Measurements from ENCODE around the gene MAD1L1. TPM values are rescaled to one million over a fixed set of nuclear protein-coding genes. Genes with fewer than 3 reads are reported as not detected.
"Not testable (repeated sequence)": the region's sequence is repeated elsewhere in the genome, so short reads cannot be mapped to it uniquely, and the experiment has no call there.

The MAD1L1 gene
- polyA plus RNA-seq, 2 donors: 18.0 to 24.9 TPM

DNA sequence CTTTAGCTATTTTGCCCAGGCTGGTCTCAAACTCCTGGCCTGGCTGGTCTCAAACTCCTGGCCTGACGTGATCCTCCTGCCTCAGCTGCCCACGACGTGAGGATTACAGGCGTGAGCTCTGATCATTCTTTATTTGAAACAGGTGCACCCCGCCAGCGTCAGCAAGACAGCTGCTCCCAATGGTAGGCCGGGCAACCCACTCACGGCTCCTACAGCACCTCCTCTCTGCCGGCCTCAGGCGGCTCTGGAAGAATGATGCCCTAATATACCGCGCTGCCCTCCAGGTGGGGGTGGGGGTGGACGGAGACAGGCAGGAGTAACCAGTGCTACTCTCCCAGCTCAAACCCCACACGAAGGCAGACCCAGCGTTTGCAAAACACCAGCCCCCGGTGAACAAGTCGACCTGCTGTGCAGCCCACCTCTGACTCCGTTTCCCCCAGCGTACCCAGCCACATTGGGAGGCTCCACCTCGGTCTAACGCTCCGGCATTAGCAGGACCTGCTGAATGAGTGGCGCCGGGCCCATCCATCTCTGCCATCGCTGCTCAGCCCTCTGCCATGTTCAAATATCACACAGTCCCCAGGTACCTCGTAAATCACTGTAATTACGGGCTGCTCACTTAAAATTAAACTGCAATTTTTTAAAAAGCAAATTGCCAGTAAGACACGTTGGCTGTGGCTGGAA lies 414.0 kb downstream of the MAD1L1 start:
- Histone ChIP-seq H3K4me1 (ENCODE audit: control insufficient read depth in 2 of 2, insufficient read depth in 2 of 2, low read length in 1 of 2) (no peaks in the 10 kb centered on the region), H3K27ac (ENCODE audit: low read depth in 2 of 2, low read length in 1 of 2) (no peak overlapping the region), H3K27me3 (ENCODE audit: control insufficient read depth in 1 of 2, insufficient read depth in 2 of 2, low read length in 2 of 2) (no peaks in the 10 kb centered on the region), H3K36me3 (ENCODE audit: control insufficient read depth in 2 of 2, insufficient read depth in 2 of 2, low read length in 1 of 2) (no peaks in the 10 kb centered on the region), H3K9me3 (ENCODE audit: control insufficient read depth in 2 of 2, insufficient read depth in 1 of 2, low read depth in 1 of 2, low read length in 1 of 2) (no peaks in the 10 kb centered on the region), H3K4me3 (ENCODE audit: low read depth in 1 of 2, low read length in 2 of 2) (no peak overlapping the region)
- WGBS, 2 donors: 88 to 91% methylated on average over 27 to 28 of the region's 28 CpGs

DNA sequence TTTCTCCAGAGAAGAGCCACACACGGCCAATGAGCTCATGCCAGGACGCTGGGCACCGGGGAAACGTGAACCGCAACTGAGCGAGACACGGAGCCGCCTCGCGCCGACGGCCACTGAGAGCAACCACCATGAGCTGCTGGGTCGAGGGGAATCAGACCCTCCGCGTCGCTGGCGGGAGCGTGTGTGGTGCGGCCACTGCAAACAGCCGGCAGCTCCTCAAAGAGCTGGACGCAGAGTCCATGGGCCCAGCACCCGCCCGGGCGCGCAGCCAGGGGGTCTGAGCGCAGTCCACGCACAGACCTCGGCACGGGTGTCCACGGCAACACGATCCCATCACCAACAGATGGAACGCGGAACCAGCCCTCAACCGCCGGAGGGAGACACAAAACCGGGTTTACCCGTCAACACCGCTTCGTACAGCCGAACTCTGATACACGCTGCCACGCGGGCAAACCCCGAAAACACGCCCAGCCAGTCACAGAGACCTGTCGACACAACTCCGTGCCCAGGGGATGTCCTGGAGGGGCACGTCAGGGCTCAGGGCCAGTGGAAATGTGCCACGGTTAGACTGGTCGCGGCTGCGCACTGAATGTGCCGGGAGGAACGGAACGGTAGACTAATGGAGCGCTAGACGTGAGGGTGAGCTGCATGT lies 415.6 kb downstream of the MAD1L1 start:
- Histone ChIP-seq H3K9me3 (ENCODE audit: control insufficient read depth in 2 of 2, insufficient read depth in 1 of 2, low read depth in 1 of 2, low read length in 1 of 2) (no peaks in the 10 kb centered on the region), H3K4me1 (ENCODE audit: control insufficient read depth in 2 of 2, insufficient read depth in 2 of 2, low read length in 1 of 2) (no peaks in the 10 kb centered on the region), H3K36me3 (ENCODE audit: control insufficient read depth in 2 of 2, insufficient read depth in 2 of 2, low read length in 1 of 2) (no peaks in the 10 kb centered on the region), H3K27me3 (ENCODE audit: control insufficient read depth in 1 of 2, insufficient read depth in 2 of 2, low read length in 2 of 2) (no peaks in the 10 kb centered on the region), H3K27ac (ENCODE audit: low read depth in 2 of 2, low read length in 1 of 2) (no peak overlapping the region), H3K4me3 (ENCODE audit: low read depth in 1 of 2, low read length in 2 of 2) (no peak overlapping the region)
- WGBS, 2 donors: 95 to 96% methylated on average over 57 of the region's 57 CpGs

- H3K4me3 ChIP-seq (ENCODE audit: low read depth in 1 of 2, low read length in 2 of 2); H3K27ac ChIP-seq (ENCODE audit: low read depth in 2 of 2, low read length in 1 of 2); H3K4me1 ChIP-seq (ENCODE audit: control insufficient read depth in 2 of 2, insufficient read depth in 2 of 2, low read length in 1 of 2); H3K36me3 ChIP-seq (ENCODE audit: control insufficient read depth in 2 of 2, insufficient read depth in 2 of 2, low read length in 1 of 2); H3K9me3 ChIP-seq (ENCODE audit: control insufficient read depth in 2 of 2, insufficient read depth in 1 of 2, low read depth in 1 of 2, low read length in 1 of 2); H3K27me3 ChIP-seq (ENCODE audit: control insufficient read depth in 1 of 2, insufficient read depth in 2 of 2, low read length in 2 of 2): not testable (repeated sequence)
- WGBS, 2 donors: 71 to 82% methylated on average over 7 of the region's 7 CpGs
Measured at GRCh38 chr7:1816451-1816850, 416.3 kb downstream of the MAD1L1 start.

DNA sequence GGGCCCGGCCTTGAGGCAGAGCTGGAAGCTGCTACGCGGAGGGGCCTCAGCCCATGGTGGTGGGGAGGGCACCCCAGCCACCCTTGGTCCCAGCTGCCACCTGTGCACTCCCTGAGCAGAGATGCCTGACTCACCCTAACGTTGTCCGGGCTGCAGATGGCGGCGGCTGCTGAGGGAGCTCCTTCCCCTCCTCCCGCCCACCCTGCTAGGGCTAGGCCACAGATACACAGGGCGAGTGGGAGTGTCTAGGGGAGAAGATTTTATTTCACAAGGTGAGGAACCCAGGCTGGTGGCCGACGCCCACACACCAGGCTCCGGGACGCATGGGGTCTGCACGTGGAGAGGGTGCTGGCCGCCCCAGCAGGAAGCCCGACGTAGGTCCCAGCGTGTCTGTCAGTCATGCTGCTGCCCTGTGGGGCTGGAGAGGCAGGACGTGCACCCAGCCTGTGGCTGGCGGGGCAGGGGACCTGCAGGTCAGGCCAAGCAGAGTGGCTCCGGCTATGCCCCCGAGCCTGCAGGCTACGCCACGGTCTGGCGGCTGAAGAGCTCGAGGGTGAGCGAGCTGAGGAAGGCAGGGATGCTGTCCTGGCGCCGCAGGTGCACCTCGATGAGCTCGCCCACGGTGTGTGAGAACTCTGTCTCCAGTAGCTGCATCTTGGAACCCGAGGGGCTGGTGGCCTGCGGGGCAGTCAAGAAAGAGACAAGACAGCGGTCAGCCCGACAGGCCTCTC lies 417.0 kb downstream of the MAD1L1 start:
- H3K4me1 ChIP-seq (ENCODE audit: control insufficient read depth in 2 of 2, insufficient read depth in 2 of 2, low read length in 1 of 2); H3K9me3 ChIP-seq (ENCODE audit: control insufficient read depth in 2 of 2, insufficient read depth in 1 of 2, low read depth in 1 of 2, low read length in 1 of 2); H3K4me3 ChIP-seq (ENCODE audit: low read depth in 1 of 2, low read length in 2 of 2); H3K27me3 ChIP-seq (ENCODE audit: control insufficient read depth in 1 of 2, insufficient read depth in 2 of 2, low read length in 2 of 2); H3K36me3 ChIP-seq (ENCODE audit: control insufficient read depth in 2 of 2, insufficient read depth in 2 of 2, low read length in 1 of 2); H3K27ac ChIP-seq (ENCODE audit: low read depth in 2 of 2, low read length in 1 of 2): not testable (repeated sequence)
- 92% methylated on average over 34 to 36 of the region's 36 CpGs for WGBS, 2 donors

DNA sequence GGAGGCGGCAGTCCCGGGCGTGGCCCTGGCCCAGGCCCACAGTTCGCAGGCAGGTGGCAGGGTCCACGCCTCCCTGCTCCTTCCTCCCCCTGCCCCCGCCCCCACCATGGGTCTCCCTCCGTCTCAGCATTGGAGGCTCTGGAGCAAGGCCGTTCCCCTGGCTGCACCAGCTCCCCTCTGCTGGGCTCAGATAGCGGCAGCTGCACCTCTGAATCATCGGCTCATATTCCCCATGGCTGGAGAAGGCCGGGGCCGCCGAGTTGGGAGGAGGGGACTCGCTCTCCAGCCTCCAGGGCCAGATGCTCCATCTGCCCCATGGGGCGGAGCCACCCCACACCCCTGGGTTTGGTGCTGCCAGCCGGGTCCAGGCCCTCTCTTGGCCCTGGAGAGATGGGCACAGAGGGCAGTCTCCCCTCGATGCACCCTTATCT lies 417.7 kb downstream of the MAD1L1 start:
- H3K27me3 ChIP-seq (ENCODE audit: control insufficient read depth in 1 of 2, insufficient read depth in 2 of 2, low read length in 2 of 2): no peaks in the 10 kb centered on the region
- H3K4me3 ChIP-seq (ENCODE audit: low read depth in 1 of 2, low read length in 2 of 2): no peak overlapping the region
- H3K9me3 ChIP-seq (ENCODE audit: control insufficient read depth in 2 of 2, insufficient read depth in 1 of 2, low read depth in 1 of 2, low read length in 1 of 2): no peaks in the 10 kb centered on the region
- H3K4me1 ChIP-seq (ENCODE audit: control insufficient read depth in 2 of 2, insufficient read depth in 2 of 2, low read length in 1 of 2): peaks cover 3 to 4% of the 10 kb centered on the region in 2 donors
- H3K36me3 ChIP-seq (ENCODE audit: control insufficient read depth in 2 of 2, insufficient read depth in 2 of 2, low read length in 1 of 2): no peaks in the 10 kb centered on the region
- 88 to 93% methylated on average over 15 to 17 of the region's 17 CpGs for WGBS, 2 donors
- no peak overlapping the region for H3K27ac ChIP-seq (ENCODE audit: low read depth in 2 of 2, low read length in 1 of 2)

- Histone ChIP-seq H3K27ac (ENCODE audit: low read depth in 2 of 2, low read length in 1 of 2) (no peak overlapping the region), H3K9me3 (ENCODE audit: control insufficient read depth in 2 of 2, insufficient read depth in 1 of 2, low read depth in 1 of 2, low read length in 1 of 2) (no peaks in the 10 kb centered on the region), H3K4me1 (ENCODE audit: control insufficient read depth in 2 of 2, insufficient read depth in 2 of 2, low read length in 1 of 2) (peaks cover 3 to 4% of the 10 kb centered on the region in 2 donors), H3K36me3 (ENCODE audit: control insufficient read depth in 2 of 2, insufficient read depth in 2 of 2, low read length in 1 of 2) (no peaks in the 10 kb centered on the region), H3K27me3 (ENCODE audit: control insufficient read depth in 1 of 2, insufficient read depth in 2 of 2, low read length in 2 of 2) (no peaks in the 10 kb centered on the region), H3K4me3 (ENCODE audit: low read depth in 1 of 2, low read length in 2 of 2) (no peak overlapping the region)
- WGBS, 2 donors: 93% methylated on average over 22 of the region's 22 CpGs
Measured at GRCh38 chr7:1814089-1814811, 418.5 kb downstream of the MAD1L1 start.

GRCh38 chr7:1813394-1814088 lies 419.2 kb downstream of the MAD1L1 start:
- 92 to 93% methylated on average over 14 to 18 of the region's 18 CpGs for WGBS, 2 donors
- H3K9me3 ChIP-seq (ENCODE audit: control insufficient read depth in 2 of 2, insufficient read depth in 1 of 2, low read depth in 1 of 2, low read length in 1 of 2): no peaks in the 10 kb centered on the region
- H3K4me1 ChIP-seq (ENCODE audit: control insufficient read depth in 2 of 2, insufficient read depth in 2 of 2, low read length in 1 of 2): peaks cover 3 to 4% of the 10 kb centered on the region in 2 donors
- H3K36me3 ChIP-seq (ENCODE audit: control insufficient read depth in 2 of 2, insufficient read depth in 2 of 2, low read length in 1 of 2): no peaks in the 10 kb centered on the region
- no peaks in the 10 kb centered on the region for H3K27me3 ChIP-seq (ENCODE audit: control insufficient read depth in 1 of 2, insufficient read depth in 2 of 2, low read length in 2 of 2)
- H3K4me3 ChIP-seq (ENCODE audit: low read depth in 1 of 2, low read length in 2 of 2): no peak overlapping the region
- no peak overlapping the region for H3K27ac ChIP-seq (ENCODE audit: low read depth in 2 of 2, low read length in 1 of 2)

GRCh38 chr7:1812509-1813393 lies 420.0 kb downstream of the MAD1L1 start:
- Histone ChIP-seq H3K4me3 (ENCODE audit: low read depth in 1 of 2, low read length in 2 of 2) (no peak overlapping the region), H3K27me3 (ENCODE audit: control insufficient read depth in 1 of 2, insufficient read depth in 2 of 2, low read length in 2 of 2) (no peaks in the 10 kb centered on the region), H3K4me1 (ENCODE audit: control insufficient read depth in 2 of 2, insufficient read depth in 2 of 2, low read length in 1 of 2) (peaks cover 3 to 4% of the 10 kb centered on the region in 2 donors), H3K27ac (ENCODE audit: low read depth in 2 of 2, low read length in 1 of 2) (no peak overlapping the region), H3K9me3 (ENCODE audit: control insufficient read depth in 2 of 2, insufficient read depth in 1 of 2, low read depth in 1 of 2, low read length in 1 of 2) (no peaks in the 10 kb centered on the region), H3K36me3 (ENCODE audit: control insufficient read depth in 2 of 2, insufficient read depth in 2 of 2, low read length in 1 of 2) (no peaks in the 10 kb centered on the region)
- WGBS, 2 donors: 54 to 55% methylated on average over 33 of the region's 33 CpGs

Data from esophagus (tissue), 2 donors.